Activated CD4-positive, alpha-beta T cell treated with anti-CD3 and anti-CD28 coated beads for 24 hours (primary cell): Measurements from ENCODE around the gene TDRD9.
"Not testable (repeated sequence)": the region's sequence is repeated elsewhere in the genome, so short reads cannot be mapped to it uniquely, and the experiment has no call there.

Source experiments
- DNase-seq, 2 donors: peaks; one replicate each; pipeline ENCODE4 v3.0.0-alpha.2; 2020; ENCODE audit warnings: low read depth in 2 of 2

Gene TDRD9

GRCh38 chr14:103925316-103925715, 2.9 kb upstream of the TDRD9 start:
- DNase-seq = no peak

GRCh38 chr14:103927566-103927965, 690 bp upstream of the TDRD9 start:
- DNase-seq = no peak

DNA sequence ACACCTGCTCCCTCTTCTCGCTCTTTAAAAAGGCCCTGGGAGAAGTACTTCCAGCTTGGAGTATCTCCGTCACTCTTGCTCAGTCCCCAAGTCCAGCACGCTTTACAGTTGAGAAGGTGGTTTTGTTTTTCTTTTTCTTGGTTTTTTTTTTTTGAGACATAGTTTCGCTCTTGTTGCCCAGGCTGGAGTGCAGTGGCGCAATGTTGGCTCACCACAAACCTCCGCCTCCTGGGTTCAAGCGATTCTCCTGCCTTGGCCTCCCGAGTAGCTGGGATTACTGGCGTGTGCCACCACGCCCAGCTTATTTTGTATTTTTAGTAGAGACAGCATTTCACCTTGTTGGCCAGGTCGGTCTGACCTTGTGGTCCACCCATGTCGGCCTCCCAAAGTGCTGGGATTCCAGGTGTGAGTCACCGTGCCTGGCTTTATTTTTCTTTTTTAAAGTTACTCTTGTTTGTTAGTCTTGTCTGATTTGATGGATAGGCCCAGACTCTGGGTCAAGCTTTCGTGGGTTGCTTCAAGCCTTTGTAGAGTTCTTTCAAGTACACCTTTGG, 1.9 kb downstream of the TDRD9 start:
- no peak for DNase-seq

GRCh38 chr14:103931422-103931821, 3.2 kb downstream of the TDRD9 start:
- DNase-seq = no peak

GRCh38 chr14:103932791-103933490, 4.7 kb downstream of the TDRD9 start:
- DNase-seq = no peak

GRCh38 chr14:103935102-103935501, 6.8 kb downstream of the TDRD9 start:
- no peak for DNase-seq

DNA sequence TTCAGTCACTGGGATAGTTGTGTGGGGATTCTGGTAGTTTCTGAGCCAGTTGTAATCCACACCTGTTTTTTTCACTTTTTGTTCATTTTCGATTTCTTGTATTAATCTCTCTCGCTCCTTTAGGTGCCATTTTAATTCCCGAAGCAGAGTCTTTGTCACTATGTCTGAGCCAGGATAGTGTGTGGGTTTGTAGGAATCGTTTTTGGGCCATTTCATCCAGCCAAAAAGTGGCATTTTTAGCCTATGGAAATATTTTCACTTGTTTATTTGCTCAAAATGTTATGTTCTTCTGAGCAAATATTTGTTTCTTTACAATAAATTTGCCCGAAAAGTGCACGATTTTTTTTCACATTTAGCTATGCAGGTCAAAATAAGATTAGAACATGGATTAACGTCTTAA, 13.2 kb downstream of the TDRD9 start:
- no peak for DNase-seq

DNA sequence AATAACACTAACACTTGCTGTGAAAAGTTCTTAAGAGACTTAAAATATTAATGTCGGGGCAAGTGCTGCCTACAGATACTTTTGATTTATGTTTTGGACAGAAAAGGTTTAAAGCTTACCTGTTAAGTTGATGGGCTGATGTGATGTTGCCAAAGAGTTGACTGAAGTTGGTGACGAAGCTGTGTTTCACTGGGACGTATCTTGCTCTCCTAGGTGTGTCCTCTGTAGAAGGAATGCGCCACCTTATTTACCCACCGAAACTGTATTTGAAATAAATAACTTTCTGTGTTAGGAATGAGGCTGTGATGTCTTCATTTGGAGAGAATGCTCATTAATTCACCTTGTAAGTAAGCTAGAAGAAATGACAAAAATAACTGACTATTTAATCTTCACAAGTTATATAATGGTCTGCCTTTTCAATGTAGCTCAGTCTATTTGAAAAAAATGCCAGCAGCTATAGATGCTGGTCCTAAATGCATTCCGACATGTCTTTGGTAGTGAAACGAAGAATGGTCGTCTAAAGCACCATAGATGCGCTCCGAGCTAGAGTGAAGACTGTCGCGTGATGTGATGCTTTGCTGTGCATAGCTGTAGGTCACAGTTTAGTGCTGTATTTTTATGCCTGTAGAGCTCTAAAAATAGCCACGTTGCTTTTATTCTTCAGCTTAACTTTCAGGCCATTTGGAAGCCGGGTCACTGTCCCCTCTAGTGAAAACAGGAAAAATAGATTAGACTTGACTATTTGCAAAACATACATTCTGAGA, 13.9 kb downstream of the TDRD9 start, which contains the start of gene RD3L:
Gene RD3L (minus strand): TSS at position 557 of the 764 bp plus-strand sequence. CDS start 834 bp downstream, outside the sequence.
- no peak for DNase-seq

DNA sequence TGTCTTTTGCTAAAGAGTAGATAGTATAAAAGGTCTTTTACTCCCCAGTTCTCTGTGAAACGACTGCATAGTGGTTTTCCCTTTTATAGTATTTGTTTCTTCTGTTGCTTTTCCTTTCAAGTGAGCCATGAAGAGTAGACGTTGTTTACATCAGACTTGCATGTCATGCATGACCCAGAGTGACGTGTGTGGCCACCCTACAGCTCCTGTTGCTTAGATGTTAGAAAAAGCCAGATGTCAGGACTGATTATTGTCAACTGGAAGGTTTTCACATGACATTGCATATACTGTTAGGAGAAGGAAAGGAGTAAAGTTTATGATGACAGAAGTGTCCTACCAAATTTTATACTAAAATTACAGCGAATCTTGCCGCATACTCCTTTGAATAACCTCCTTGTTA, 15.4 kb downstream of the TDRD9 start:
- no peak for DNase-seq

- no peak for DNase-seq
Observed at GRCh38 chr14:103946975-103947374, 18.7 kb downstream of the TDRD9 start.

DNA sequence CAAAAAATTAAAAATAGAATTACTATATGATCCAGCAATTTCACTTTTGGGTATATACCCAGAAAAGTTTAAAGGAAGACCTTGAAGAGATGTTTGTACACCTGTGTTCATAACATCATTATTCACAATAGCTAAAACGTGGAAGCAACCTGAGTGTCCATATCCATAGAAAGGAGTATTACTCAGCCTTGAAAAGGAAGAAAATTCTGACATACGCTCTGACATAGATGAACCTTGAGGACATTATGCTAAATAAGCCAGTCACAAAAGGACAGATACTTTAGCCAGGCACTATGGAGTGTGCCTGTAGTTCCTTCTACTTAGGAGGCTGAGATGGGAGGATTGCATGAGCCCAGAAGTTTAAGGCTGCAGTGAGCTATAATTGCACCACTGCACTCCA, 20.2 kb downstream of the TDRD9 start:
- no peak for DNase-seq

- DNase-seq = no peak
Observed at GRCh38 chr14:103949131-103949790, 21.0 kb downstream of the TDRD9 start.

DNA sequence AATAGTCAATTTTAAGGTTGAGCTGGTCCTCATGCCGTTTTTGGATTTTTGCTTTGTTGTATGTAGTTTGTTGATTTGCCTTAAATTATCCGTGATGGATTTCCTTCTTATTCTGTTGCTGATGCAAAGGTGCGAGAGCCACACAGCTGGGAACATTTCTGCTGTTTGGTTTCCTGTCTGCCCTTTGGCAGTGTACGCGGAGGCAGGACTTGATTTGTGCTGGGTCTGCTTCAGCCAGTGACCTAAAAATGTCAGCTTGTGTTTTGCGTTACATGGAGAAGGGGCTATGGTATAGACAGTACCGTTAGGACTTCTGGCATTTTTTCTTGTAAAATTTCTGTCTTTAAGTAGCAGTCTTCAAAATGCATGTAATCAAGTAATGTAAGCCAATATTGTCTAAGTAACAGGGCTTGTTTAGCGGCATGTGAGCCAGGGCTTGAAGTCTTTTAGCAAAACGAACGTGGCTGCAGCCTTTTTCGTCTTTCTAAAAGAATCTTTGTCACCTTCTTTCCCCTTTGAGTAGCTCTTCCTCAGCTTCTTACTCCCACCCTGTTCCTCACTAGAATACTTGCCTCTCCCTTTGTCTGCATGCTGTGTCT, 32.3 kb downstream of the TDRD9 start:
- no peak for DNase-seq

- DNase-seq = no peak
Observed at GRCh38 chr14:103961928-103962578, 33.8 kb downstream of the TDRD9 start.

DNA sequence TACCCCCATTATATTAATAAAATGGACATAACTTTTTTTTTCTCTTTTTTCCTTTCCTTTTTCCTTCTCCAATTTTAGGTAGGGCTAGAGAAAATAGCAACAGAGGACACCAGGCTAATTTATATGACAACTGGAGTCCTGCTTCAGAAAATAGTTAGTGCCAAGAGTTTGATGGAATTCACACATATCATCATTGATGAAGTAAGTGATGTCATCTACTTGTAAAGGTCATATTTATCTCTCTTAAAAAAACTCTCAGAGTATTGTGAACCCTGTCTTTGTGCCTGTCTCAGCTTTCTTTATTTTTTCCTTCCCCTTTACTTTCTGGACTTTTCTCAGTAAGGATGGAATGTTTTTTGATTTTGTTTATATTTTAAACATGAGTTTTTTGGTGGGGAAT, 38.4 kb downstream of the TDRD9 start:
- DNase-seq = no peak

GRCh38 chr14:103969961-103970360, 41.7 kb downstream of the TDRD9 start:
- DNase-seq = no peak

GRCh38 chr14:103973354-103973753, 45.1 kb downstream of the TDRD9 start:
- no peak for DNase-seq

DNA sequence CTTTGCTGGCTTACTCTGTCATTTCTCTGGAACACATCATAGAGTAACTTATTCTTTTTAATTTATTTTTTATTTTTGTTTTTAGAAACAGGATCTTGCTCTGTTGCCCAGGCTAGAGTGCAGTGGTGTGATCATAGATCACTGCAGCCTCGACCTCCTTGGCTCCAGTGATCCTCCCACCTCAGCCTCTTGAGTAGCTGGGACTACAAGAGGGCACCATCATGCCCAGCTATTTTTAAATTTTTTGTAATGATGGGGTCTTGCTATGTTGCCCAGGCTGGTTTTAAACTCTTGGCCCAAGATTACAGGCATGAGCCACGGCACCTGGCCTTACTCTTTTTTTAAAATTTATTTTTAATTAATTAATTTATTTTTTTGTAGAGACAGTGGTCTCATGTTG, 46.3 kb downstream of the TDRD9 start:
- no peak for DNase-seq

DNA sequence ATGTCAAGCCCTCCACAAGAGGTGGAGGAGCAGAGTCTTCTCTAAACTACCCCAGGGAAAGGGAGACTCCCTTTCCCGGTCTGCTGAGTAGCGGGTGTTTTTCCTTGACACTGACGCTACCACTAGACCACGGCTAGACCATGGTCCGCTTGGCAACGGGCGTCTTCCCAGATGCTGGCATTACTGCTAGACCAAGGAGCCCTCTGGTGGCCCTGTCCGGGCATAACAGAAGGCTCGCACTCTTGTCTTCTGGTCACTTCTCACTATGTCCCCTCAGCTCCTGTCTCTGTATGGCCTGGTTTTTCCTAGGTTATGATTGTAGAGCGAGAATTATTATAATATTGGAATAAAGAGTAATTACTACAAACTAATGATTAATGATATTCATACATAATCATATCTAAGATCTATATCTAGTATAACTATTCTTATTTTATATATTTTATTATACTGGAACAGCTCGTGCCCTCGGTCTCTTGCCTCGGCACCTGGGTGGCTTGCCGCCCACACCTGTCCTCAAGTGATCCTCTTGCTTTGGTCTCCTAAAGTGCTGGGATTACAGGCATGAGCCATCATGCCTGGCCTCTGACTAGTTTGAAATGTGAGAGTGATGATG, 52.5 kb downstream of the TDRD9 start:
- DNase-seq = not testable (repeated sequence)

GRCh38 chr14:103984196-103984595, 55.9 kb downstream of the TDRD9 start:
- no peak for DNase-seq

DNA sequence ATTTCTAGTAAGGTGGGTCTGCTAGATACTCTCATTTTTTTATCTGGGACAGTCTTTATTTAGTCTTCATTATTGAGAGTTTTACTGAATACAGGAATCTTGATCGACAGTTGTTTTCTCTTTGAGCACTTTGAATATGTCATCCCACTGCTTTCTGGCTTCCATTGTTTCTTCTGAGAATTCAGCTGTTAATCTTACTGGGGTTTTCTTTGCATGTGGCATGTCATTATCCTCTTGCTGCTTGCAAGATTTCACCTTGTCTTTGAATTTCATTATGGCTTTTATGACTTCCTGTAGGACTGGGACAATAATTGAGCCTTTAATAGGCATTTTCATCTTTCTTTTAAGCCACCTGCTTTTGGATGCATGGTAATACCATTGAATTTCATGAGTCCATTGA, 60.8 kb downstream of the TDRD9 start:
- DNase-seq = no peak
